GM15510 (cell line): Measurements from ENCODE around the gene PTPRE.

Source experiments
- POLR2A ChIP-seq: IDR thresholded peaks from 3 replicates; pipeline ENCODE4 v1.6.1; 2011; ENCODE audit warnings: borderline replicate concordance; ENCODE audit not compliant: insufficient read length; ENCODE audit errors: extremely low read depth

PTPRE gene

DNA sequence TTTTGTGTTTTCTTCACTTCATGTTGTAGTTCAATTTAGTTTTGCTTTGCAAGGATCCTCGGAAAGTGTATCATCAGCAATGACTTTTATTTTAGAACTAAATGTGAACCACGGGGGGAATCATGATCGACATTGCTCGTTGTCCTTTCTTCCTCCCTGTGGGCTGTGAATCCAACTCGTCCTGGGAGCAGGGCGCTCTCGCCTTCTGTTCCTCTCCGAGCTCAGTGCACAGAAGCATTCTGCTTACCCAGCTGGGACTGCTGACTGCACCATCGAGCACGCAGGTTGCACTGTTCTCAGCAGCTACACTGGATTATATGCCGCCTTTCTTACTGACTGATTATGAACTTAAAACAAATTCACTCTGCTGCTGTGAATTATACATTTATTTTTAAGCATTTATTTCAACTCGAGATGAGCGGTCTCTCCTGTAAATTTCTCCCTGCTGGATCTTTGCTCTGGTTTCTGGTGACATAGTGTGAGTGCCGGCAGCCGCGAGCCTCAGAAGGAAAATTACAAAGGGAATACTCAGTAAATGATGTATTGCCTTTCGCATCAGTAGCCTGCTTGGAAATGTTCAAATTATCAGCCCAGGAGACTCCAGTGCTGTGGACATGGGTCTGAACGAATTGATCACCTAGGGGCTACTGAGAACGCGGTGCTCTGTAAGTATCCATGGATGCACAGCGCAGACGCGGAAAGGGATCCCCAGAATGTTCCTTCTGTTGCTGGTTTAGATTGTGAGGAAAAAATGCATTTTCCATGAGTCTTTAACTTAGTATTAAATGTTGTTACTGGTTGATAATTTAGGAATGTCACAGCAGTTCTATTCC is 92.6 kb downstream of the PTPRE start:
- no peak for TF ChIP-seq POLR2A

- TF ChIP-seq POLR2A = no peak
Observed at GRCh38 chr10:128000471-128001362, 93.8 kb downstream of the PTPRE start.

DNA sequence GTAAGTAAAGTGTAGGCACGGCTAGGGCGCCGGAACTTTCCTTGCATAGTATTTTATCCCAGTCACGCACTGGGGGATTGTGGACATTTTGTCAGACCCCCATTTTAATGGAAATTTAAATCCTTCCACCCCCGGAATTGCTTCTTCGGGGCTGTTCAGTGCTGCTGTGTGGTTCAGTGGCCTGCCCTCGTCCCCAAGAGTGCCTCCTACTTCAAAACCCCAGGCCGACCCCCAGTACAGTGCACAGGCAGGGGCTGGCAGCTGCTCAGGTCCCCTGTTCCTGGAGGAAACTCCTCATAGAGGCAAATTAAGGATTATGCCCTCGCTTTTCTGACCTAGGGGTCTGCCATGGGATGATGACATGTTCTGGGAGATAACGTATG is 94.5 kb downstream of the PTPRE start:
- no peak for TF ChIP-seq POLR2A

- no peak for TF ChIP-seq POLR2A
Observed at GRCh38 chr10:128001849-128002248, 94.9 kb downstream of the PTPRE start.

DNA sequence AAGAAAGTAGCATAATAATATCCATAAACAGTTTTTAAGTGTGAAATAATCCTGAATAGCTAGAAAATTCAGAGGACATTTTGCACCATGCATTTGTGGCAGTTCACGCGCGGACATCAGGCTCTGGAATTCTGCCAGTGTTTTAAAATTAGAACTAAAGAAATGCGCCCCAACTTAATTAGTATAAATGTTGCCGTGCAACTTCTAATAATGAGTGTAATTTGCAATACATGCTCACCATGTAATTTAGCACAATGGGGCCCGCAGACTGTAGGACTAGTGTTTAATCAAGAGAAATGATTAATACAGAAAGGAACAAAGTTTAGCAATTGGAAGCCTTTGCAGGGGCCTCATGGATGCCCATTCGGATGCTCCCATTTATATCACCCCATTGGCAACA is 96.6 kb downstream of the PTPRE start:
- no peak for TF ChIP-seq POLR2A

GRCh38 chr10:128005858-128006257 is 99.0 kb downstream of the PTPRE start:
- TF ChIP-seq POLR2A = no peak

GRCh38 chr10:128007056-128007455 is 100.2 kb downstream of the PTPRE start:
- no peak for TF ChIP-seq POLR2A

DNA sequence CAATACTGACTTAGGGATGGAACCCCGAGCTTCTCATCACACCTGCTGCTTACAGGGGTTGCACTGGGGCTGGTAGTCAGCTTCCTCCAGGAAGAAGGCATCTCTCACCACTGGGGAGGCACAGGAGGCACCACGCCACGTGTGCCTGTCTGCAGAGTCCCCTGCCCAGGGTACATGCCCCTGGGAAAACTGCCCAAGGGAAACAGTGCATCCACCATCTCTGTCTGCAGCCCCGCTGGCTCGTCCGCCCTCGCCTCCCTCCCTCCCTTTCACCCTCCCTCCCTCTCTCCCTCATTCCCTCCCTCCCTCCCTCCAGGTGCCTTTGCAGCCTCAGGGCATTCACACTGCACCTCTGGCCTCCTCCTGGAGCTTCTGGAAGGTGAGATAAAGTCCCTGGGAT is 101.1 kb downstream of the PTPRE start:
- TF ChIP-seq POLR2A = no peak

DNA sequence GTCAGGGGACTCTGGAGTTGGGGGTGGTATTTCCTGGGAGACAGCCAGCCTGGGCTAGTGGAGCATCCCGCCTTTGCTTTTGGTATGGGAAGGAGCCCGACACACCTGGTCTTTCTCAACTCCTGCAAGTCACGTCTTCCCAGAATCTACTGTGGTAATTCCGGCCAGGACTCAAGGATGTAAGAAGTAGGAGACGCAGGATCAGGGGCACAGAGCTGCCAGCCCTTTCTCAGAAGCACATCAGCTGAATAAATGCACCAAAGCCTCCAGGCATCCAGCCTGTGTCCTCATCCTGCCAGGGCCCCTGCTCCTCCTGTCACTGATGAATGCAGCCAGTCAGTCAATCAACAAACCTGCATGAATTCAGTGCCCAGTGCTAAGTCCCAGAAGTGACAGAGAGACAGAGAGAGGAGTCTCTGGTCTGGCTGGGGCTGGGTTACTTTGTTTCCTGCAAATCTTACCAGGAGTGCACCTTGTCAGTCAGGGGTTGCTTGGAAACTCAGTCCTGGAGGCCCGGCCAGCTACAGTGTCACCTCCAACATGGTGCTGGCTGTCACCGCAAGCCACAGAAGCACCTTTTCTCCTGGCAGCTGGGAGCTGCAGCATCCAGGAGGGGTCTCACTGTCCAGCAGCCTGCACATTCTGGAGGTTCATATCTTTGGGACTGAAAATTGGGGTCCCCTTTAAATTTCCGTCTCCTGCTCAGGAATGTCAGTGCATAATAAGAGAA is 101.8 kb downstream of the PTPRE start:
- TF ChIP-seq POLR2A = no peak

GRCh38 chr10:128009372-128010126 is 102.6 kb downstream of the PTPRE start:
- TF ChIP-seq POLR2A = no peak

GRCh38 chr10:128011059-128011979 is 104.4 kb downstream of the PTPRE start:
- TF ChIP-seq POLR2A = no peak

DNA sequence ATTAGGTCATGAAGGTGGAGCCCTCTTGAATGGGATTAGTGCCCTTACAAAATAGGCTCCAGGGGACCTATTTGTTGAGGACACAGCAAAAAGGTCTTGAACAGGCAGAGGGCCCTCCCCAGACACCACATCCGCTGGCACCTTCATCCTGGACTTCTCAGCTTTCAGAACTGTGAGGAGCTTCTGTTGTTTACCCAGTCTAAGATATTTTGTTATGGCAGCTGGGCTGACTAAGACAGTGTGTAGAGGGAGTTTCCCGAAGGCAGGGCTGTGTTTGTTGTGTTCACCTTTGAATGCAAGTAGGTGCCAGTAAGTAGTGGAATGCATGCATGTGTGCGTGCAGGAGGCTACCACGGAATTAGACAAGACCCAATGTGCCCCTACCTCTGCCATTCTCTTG is 106.7 kb downstream of the PTPRE start:
- no peak for TF ChIP-seq POLR2A

DNA sequence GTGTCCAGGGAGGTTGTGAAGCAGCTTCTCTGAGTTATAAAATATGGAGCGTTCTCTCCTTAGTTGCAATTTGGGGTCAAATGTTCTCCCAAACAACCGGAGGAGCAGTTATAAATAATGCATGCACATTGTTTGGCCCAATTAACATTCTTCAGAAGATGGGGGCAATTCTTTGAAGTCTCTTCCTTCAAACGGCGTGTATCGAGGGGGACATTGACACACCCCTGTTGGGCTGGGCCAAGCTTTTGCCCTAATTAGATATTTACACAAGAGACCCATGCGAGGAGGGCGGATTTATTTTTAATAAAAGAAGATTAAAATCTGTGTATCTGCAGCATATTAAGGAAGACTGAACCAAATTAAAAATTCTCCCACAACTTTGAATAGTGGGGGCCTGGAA is 107.3 kb downstream of the PTPRE start:
- TF ChIP-seq POLR2A = no peak
